Measurements from ENCODE around the gene AMT. TPM values are rescaled to one million over a fixed set of nuclear protein-coding genes. Genes with fewer than 3 reads are reported as not detected.

AMT gene, protein sequence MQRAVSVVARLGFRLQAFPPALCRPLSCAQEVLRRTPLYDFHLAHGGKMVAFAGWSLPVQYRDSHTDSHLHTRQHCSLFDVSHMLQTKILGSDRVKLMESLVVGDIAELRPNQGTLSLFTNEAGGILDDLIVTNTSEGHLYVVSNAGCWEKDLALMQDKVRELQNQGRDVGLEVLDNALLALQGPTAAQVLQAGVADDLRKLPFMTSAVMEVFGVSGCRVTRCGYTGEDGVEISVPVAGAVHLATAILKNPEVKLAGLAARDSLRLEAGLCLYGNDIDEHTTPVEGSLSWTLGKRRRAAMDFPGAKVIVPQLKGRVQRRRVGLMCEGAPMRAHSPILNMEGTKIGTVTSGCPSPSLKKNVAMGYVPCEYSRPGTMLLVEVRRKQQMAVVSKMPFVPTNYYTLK
- 1 to 10 TPM; 3.5 to 7.9 (median 5.9) TPM for total RNA-seq

DNA sequence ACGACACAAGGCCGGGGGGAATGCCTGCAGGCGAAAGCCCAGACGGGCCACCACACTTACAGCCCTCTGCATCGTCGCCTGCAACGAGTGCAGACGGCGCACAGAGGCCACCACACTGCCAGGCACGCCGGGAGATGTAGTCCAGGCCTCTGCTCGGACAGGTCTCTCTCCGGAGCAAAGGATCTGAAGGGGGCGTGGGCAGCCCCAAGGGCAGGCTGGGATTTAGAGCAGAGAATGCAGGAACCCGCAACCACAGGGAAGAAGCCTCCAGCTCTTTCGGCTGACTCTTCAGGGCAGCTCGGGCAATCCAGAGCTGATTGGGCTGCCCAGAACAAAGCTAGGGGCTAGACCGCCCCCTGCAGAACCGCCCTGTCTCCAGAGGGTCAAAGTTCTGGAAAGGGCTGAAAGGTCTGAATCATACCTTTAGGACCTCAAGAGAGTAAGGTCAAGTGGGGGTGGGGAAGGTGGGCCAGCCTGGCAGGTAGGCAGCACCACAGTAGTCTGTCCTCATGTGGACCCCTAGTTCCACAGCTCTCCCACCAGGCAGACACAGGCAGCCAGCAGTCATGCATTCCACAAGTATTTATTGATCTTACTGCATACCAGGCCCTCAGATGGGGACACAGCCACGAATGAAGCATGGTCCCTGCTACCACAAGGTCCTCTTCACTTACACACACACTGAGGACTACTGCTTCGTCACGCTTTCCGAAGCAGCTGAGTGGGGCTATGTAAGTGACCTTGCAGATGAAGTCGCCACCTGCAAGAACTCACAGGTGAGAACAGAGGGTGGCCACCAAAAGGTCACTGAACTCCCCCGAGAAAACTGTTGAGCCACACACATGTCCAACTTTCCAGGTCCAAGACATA, at the start of gene AMT:
Gene AMT (minus strand): TSS at position 95 of the 870 bp plus-strand sequence. CDS start 23 bp downstream, at position 72.
- peak within 1 kb of the TSS; percentile 74 to 85 (median 80) for H3K27ac ChIP-seq

GRCh38 chr3:49470714-49471420, 48.6 kb upstream of the AMT start:
- H3K4me1 ChIP-seq, result peaks cover 18 to 30% of the 10 kb centered on the region in 2 donors
- WGBS, 2 donors, result 5 to 7% methylated on average over 12 to 15 of the region's 23 CpGs
- peak overlapping the region; percentile 43 to 95 (median 77) for H3K4me3 ChIP-seq (replicated peaks in 1 of 3)
- TF ChIP-seq, protein P1, sequence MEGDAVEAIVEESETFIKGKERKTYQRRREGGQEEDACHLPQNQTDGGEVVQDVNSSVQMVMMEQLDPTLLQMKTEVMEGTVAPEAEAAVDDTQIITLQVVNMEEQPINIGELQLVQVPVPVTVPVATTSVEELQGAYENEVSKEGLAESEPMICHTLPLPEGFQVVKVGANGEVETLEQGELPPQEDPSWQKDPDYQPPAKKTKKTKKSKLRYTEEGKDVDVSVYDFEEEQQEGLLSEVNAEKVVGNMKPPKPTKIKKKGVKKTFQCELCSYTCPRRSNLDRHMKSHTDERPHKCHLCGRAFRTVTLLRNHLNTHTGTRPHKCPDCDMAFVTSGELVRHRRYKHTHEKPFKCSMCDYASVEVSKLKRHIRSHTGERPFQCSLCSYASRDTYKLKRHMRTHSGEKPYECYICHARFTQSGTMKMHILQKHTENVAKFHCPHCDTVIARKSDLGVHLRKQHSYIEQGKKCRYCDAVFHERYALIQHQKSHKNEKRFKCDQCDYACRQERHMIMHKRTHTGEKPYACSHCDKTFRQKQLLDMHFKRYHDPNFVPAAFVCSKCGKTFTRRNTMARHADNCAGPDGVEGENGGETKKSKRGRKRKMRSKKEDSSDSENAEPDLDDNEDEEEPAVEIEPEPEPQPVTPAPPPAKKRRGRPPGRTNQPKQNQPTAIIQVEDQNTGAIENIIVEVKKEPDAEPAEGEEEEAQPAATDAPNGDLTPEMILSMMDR (IDR thresholded peaks at IDR 0.05), result no peak
- DNase-seq, result no peak
- H3K36me3 ChIP-seq, result no peaks in the 10 kb centered on the region
- no peaks in the 10 kb centered on the region for H3K9me3 ChIP-seq
- no peaks in the 10 kb centered on the region for H3K27me3 ChIP-seq
- intact Hi-C loops (cut with DNase I), result no loop called here
- peak overlapping the region; percentile 90 to 99 (median 96) for H3K27ac ChIP-seq

More for the DNA sequence above, at the start of gene AMT:
- TF ChIP-seq POLR2A (IDR thresholded peaks at IDR 0.05), result peak in 1 of 2 donors; percentile 35
- TF ChIP-seq, protein P1 (IDR thresholded peaks at IDR 0.05), result no peak
- H3K36me3 ChIP-seq, result peaks cover 3 to 10% of the 10 kb centered on the region in 2 donors
- H3K9me3 ChIP-seq, result no peaks in the 10 kb centered on the region
- 25 to 34% methylated on average over 12 to 23 of the region's 25 CpGs for WGBS, 2 donors
- no peak within 1 kb of the TSS for H3K4me3 ChIP-seq (replicated peaks in 1 of 3)
- DNase-seq, result peak; percentile 69 to 90
- H3K27me3 ChIP-seq, result no peaks in the 10 kb centered on the region
- peaks cover 24 to 30% of the 10 kb centered on the region in 2 donors for H3K4me1 ChIP-seq
- intact Hi-C loops (cut with DNase I), result no loop called here

DNA sequence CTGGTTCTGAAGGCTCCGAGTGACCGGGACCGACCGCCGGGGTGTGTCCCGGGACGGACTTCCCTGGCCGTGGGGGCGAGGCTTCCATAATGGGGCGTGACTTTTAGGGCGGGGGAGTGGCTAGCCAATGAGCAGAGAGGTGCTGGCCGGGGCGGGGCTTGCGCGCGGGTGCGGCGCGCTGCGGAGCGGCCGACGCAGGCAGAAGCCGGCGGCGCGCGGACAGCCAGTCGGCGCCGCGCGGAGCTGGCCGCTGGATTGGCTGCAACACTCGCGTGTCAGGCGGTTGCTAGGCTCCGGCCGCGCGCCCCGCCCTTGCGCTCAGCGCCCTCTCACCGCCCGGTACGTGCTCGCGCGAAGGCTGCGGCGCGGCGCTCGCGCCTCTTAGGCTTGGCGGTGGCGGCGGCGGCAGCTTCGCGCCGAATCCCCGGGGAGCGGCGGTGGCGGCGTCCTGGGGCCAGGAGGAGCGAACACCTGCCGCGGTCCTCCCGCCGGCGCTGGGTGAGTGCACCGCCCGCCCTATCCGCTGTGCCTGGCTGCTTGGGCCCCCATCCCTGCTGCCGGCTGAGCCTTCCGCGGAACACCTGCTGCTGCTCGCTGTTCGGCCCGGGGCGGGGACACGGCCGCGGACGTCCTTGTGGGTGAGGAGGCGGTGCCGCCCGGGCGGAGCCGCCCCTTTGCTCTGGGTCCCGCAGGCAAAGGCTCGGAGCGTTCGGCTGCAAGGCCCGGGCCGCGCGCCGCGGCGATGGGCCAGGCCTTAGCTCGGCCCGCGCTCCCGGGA, 47.9 kb upstream of the AMT start, which contains the start of gene DAG1:
Gene DAG1 (plus strand): TSS at position 332 of the 778 bp plus-strand sequence. CDS start 40,268 bp downstream, outside the sequence.
- intact Hi-C loops (cut with DNase I), result loop anchor here (10.0 kb wide), 1 partner anchor 195 kb away; no protein-coding TSS in a partner anchor
- Histone ChIP-seq H3K27ac (peak within 1 kb of the TSS; percentile 97 to 100 (median 99)), H3K36me3 (no peaks in the 10 kb centered on the region), H3K9me3 (no peaks in the 10 kb centered on the region), H3K27me3 (no peaks in the 10 kb centered on the region), H3K4me1 (peaks cover 18 to 30% of the 10 kb centered on the region in 2 donors), H3K4me3 (replicated peaks in 1 of 3) (peak within 1 kb of the TSS; percentile 43 to 95 (median 77))
- WGBS, 2 donors, result 0% methylated on average over 5 to 22 of the region's 108 CpGs
- DNase-seq, result peak; percentile 99
- TF ChIP-seq, protein P1 (IDR thresholded peaks at IDR 0.05), result no peak
- TF ChIP-seq POLR2A (IDR thresholded peaks at IDR 0.05), result peak; percentile 85 to 91

Data from thyroid gland (tissue), 4 donors.